Left lung (tissue), 10 donors: ENCODE measurements around the gene SFTA2. TPM values are rescaled to one million over a fixed set of nuclear protein-coding genes. Genes with fewer than 3 reads are reported as not detected.

Experiments
- ATAC-seq: fragments of 200-7000 bp; cut with Tn5 transposase; one replicate; pipeline ENCODE4 v1.9.1; 2020; ENCODE audit warnings: moderate library complexity
- DNase-seq, 4 donors: peaks; one replicate each; pipeline ENCODE4 v3.0.0-alpha.2; 2013 to 2020
- H3K27ac ChIP-seq, 2 donors: fragments of 200-600 bp; sonication (generic) in 1 of 2; one replicate each; pipeline versions ENCODE4 v1.5.0 to v1.8.0; 2020 to 2021
- H3K27me3 ChIP-seq, 2 donors: fragments of 200-600 bp; sonication (generic) in 1 of 2; one replicate each; pipeline versions ENCODE4 v1.5.0 to v1.8.0; 2020 to 2021
- H3K36me3 ChIP-seq, 2 donors: fragments of 200-600 bp; sonication (generic) in 1 of 2; one replicate each; pipeline versions ENCODE4 v1.5.0 to v1.8.0; 2020 to 2021
- H3K4me1 ChIP-seq, 2 donors: fragments of 200-600 bp; one replicate each; pipeline ENCODE4 v1.8.0; 2021
- H3K4me3 ChIP-seq, 2 donors: fragments of 200-600 bp; sonication (generic) in 1 of 2; one replicate each; pipeline versions ENCODE4 v1.5.0 to v1.8.0; 2020 to 2021; ENCODE audit warnings: mild to moderate bottlenecking in 1 of 2
- H3K9me3 ChIP-seq, 2 donors: fragments of 200-600 bp; sonication (generic) in 1 of 2; one replicate each; pipeline versions ENCODE4 v1.5.0 to v1.8.0; 2020 to 2021
- CTCF ChIP-seq, 2 donors: fragments of 200-600 bp; sonication (generic) in 1 of 2; IDR thresholded peaks; one replicate each; pipeline versions ENCODE4 v1.5.0 to v1.8.0; 2021; ENCODE audit warnings: antibody characterized with exemption in 2 of 2
- intact Hi-C, 2 donors: fragments of 100-400 bp; cut with DNase I; formaldehyde crosslinking; loops; one replicate each; pipeline versions ENCODE4 v1.11.2 to v1.14.2; 2022
- polyA plus RNA-seq, 6 donors: library from polyadenylated mRNA; unstranded; fragments of 120-200 nt; gene quantifications; one replicate each; pipeline ENCODE4 v1.2.1, GENCODE V29; 2013; ENCODE audit not compliant: insufficient read length in 6 of 6
- total RNA-seq, 2 donors: library from RNA; stranded (reverse); fragmentation: NEBNext Ultra II Directional; extraction: Animal tissue kit (Norgen Biotek cat#: 25700); gene quantifications; one replicate each; pipeline ENCODE4 v1.2.1, GENCODE V29; 2021
- donor health status: DM: no; HTN: yes; CAD: no.
- donor health status: DM: no; HTN: no; CAD: no.

SFTA2 gene
- total and polyA plus RNA-seq, 8 donors, result 9.3 to 384 (median 18.7) TPM

- H3K27ac ChIP-seq, result no peak overlapping the region
- no peaks in the 10 kb centered on the region for H3K36me3 ChIP-seq
- H3K27me3 ChIP-seq, result peaks cover 0 to 20% of the 10 kb centered on the region in 2 donors
- DNase-seq (no peak), ATAC-seq (no peak)
- peaks cover 6 to 9% of the 10 kb centered on the region in 2 donors for H3K4me1 ChIP-seq
- intact Hi-C loops, result no loop called here
- no peak for TF ChIP-seq CTCF (IDR thresholded peaks at IDR 0.05)
- no peaks in the 10 kb centered on the region for H3K9me3 ChIP-seq
- H3K4me3 ChIP-seq, result no peak overlapping the region
These were observed 15.3 kb upstream of the SFTA2 start for GRCh38 chr6:30947231-30947630.

- ATAC-seq, result no peak
- Histone ChIP-seq H3K4me1 (peaks cover 6 to 10% of the 10 kb centered on the region in 2 donors), H3K9me3 (no peaks in the 10 kb centered on the region), H3K4me3 (no peak overlapping the region), H3K27me3 (peaks cover 0 to 26% of the 10 kb centered on the region in 2 donors), H3K36me3 (no peaks in the 10 kb centered on the region), H3K27ac (no peak overlapping the region)
- TF ChIP-seq CTCF (IDR thresholded peaks at IDR 0.05), result no peak
- intact Hi-C loops, result no loop called here
- DNase-seq, result no peak
These were observed 13.3 kb upstream of the SFTA2 start for GRCh38 chr6:30945281-30945680.

GRCh38 chr6:30944051-30944450, 12.1 kb upstream of the SFTA2 start:
- ATAC-seq (no peak), DNase-seq (no peak)
- H3K27me3 ChIP-seq, result peaks cover 0 to 26% of the 10 kb centered on the region in 2 donors
- no peak for TF ChIP-seq CTCF (IDR thresholded peaks at IDR 0.05)
- H3K36me3 ChIP-seq, result no peaks in the 10 kb centered on the region
- no peak overlapping the region for H3K27ac ChIP-seq
- intact Hi-C loops, result no loop called here
- H3K4me1 ChIP-seq, result peaks cover 6 to 10% of the 10 kb centered on the region in 2 donors
- no peaks in the 10 kb centered on the region for H3K9me3 ChIP-seq
- H3K4me3 ChIP-seq, result no peak overlapping the region

GRCh38 chr6:30942338-30943060, 10.5 kb upstream of the SFTA2 start:
- intact Hi-C loops, result no loop called here
- peak in 3 of 4 donors; percentile 72 to 88 (median 80) for DNase-seq
- peak; percentile 96 for ATAC-seq
- Histone ChIP-seq H3K4me3 (no peak overlapping the region), H3K9me3 (no peaks in the 10 kb centered on the region), H3K27ac (no peak overlapping the region), H3K4me1 (peaks cover 6 to 10% of the 10 kb centered on the region in 2 donors), H3K36me3 (no peaks in the 10 kb centered on the region), H3K27me3 (peaks cover 0 to 26% of the 10 kb centered on the region in 2 donors)
- no peak for TF ChIP-seq CTCF (IDR thresholded peaks at IDR 0.05)

- ATAC-seq (no peak), DNase-seq (no peak)
- intact Hi-C loops, result no loop called here
- Histone ChIP-seq H3K36me3 (no peaks in the 10 kb centered on the region), H3K4me1 (peaks cover 6 to 10% of the 10 kb centered on the region in 2 donors), H3K27me3 (peaks cover 0 to 26% of the 10 kb centered on the region in 2 donors), H3K9me3 (no peaks in the 10 kb centered on the region), H3K27ac (no peak within 1 kb of the TSS), H3K4me3 (no peak within 1 kb of the TSS)
- TF ChIP-seq CTCF (IDR thresholded peaks at IDR 0.05), result no peak
These were observed 8.5 kb upstream of the SFTA2 start, which contains the start of gene MUCL3 for GRCh38 chr6:30940361-30940986. TSS of gene MUCL3 (plus strand) at chr6:30940973. CDS start at chr6:30941000, 27 bp downstream.
